Activated B cell treated with CpG ODN at 0.5 μM for 24 hours (primary cell): Measurements from ENCODE around the gene ICE1. TPM values are rescaled to one million over a fixed set of nuclear protein-coding genes. Genes with fewer than 3 reads are reported as not detected.
A peak's percentile ranks its signal among the peaks of the same experiment; 100 is the strongest.
"Not testable (repeated sequence)": the region's sequence is repeated elsewhere in the genome, so short reads cannot be mapped to it uniquely, and the experiment has no call there.

ENCODE experiments used
- ATAC-seq: fragments of 200-7000 bp; cut with Tn5 transposase; one replicate; pipeline ENCODE4 v1.10.0; 2021; ENCODE audit warnings: low read depth, mild to moderate bottlenecking, moderate library complexity
- CTCF ChIA-PET: fragments of 350-600 bp; sonication (Branson Sonifier 250); formaldehyde crosslinking; loops from one replicate; lab custom pipeline; 2021; ENCODE audit warnings: antibody characterized with exemption; lab: Charles Lee
- POLR2A ChIA-PET: fragments of 350-600 bp; sonication (Branson Sonifier 250); formaldehyde crosslinking; loops from one replicate; lab custom pipeline; 2021; ENCODE audit warnings: antibody characterized with exemption; lab: Charles Lee
- DNase-seq: peaks from one replicate; pipeline ENCODE4 v3.0.0; 2022
- H3K27ac Mint-ChIP-seq: one replicate; pipeline ENCODE4 v1.8.0; 2020; ENCODE audit warnings: mixed read lengths
- H3K27me3 Mint-ChIP-seq: one replicate; pipeline ENCODE4 v1.8.0; 2021; ENCODE audit warnings: mixed read lengths
- H3K36me3 Mint-ChIP-seq: one replicate; pipeline ENCODE4 v1.8.0; 2021; ENCODE audit warnings: low read depth, mixed read lengths
- H3K4me1 Mint-ChIP-seq: one replicate; pipeline ENCODE4 v1.8.0; 2021; ENCODE audit warnings: mixed read lengths
- H3K4me3 Mint-ChIP-seq: one replicate; pipeline ENCODE4 v1.8.0; 2020; ENCODE audit warnings: mild to moderate bottlenecking, mixed read lengths
- H3K9me3 Mint-ChIP-seq: one replicate; pipeline ENCODE4 v1.8.0; 2020; ENCODE audit warnings: mixed read lengths
- intact Hi-C: fragments of 100-400 bp; cut with micrococcal nuclease; formaldehyde crosslinking; loops from one replicate; pipeline ENCODE4 v1.15.1; 2024
- total RNA-seq: library from RNA; stranded (reverse); gene quantifications from 2 replicates; pipeline ENCODE4 v1.2.3, GENCODE V29; 2022
- TF ChIP-seq, protein P1 (sequence below): fragments of 200-600 bp; IDR thresholded peaks from one replicate; pipeline ENCODE4 v1.8.0; 2022; ENCODE audit warnings: antibody characterized with exemption, mild to moderate bottlenecking

Gene ICE1
- total RNA-seq, 1 donor from 2014 or later, result 36.8 TPM

DNA sequence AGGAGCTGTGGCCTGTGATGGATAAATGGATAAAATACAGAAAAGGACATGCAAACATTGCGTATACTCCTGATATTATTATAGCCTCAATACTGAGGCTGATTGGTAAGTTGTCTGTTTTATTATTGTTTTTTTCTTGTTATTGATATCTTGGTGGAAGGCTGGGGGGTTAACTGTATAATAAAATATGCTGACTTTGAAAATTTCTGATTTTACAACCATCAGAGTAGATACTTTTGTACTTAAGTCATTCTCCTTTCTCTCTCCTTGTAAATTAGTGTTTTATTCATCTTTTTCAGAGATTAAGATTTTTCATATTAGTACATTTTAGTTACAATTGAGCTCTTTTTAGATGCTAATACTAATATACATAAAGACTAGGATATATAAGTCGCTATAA is 53.5 kb downstream of the ICE1 start:
- H3K27me3 Mint-ChIP-seq, result no peaks in the 10 kb centered on the region
- CTCF ChIA-PET, result no interaction called here
- ATAC-seq (no peak), DNase-seq (no peak)
- POLR2A ChIA-PET, result no interaction called here
- intact Hi-C loops, result no loop called here
- no peak overlapping the region for H3K4me3 Mint-ChIP-seq
- H3K27ac Mint-ChIP-seq, result no peak overlapping the region
- TF ChIP-seq, protein P1, sequence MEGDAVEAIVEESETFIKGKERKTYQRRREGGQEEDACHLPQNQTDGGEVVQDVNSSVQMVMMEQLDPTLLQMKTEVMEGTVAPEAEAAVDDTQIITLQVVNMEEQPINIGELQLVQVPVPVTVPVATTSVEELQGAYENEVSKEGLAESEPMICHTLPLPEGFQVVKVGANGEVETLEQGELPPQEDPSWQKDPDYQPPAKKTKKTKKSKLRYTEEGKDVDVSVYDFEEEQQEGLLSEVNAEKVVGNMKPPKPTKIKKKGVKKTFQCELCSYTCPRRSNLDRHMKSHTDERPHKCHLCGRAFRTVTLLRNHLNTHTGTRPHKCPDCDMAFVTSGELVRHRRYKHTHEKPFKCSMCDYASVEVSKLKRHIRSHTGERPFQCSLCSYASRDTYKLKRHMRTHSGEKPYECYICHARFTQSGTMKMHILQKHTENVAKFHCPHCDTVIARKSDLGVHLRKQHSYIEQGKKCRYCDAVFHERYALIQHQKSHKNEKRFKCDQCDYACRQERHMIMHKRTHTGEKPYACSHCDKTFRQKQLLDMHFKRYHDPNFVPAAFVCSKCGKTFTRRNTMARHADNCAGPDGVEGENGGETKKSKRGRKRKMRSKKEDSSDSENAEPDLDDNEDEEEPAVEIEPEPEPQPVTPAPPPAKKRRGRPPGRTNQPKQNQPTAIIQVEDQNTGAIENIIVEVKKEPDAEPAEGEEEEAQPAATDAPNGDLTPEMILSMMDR, result no peak
- H3K36me3 Mint-ChIP-seq, result peaks cover 59% of the 10 kb centered on the region
- peaks cover 13% of the 10 kb centered on the region for H3K4me1 Mint-ChIP-seq
- H3K9me3 Mint-ChIP-seq, result no peaks in the 10 kb centered on the region

DNA sequence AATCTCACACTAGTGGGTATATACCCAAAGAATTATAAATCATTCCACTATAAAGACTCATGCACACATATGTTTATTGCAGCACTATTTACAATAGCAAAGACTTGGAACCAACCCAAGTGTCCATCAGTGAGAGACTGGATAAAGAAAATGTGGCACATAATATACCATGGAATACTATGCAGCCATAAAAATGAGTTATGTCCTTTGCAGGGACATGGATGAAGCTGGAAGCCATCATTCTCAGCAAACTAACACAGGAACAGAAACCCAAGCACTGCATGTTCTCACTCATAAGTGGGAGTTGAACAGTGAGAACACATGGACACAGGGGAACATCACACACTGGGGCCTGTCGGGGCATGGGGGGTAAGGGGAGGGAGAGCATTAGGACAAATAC is 57.1 kb downstream of the ICE1 start:
- ATAC-seq, CTCF ChIA-PET, H3K27me3 Mint-ChIP-seq, POLR2A ChIA-PET, H3K27ac Mint-ChIP-seq, intact Hi-C loops, DNase-seq, H3K9me3 Mint-ChIP-seq, H3K4me3 Mint-ChIP-seq: not testable (repeated sequence)
- peaks cover 57% of the 10 kb centered on the region for H3K36me3 Mint-ChIP-seq
- peaks cover 21% of the 10 kb centered on the region for H3K4me1 Mint-ChIP-seq

DNA sequence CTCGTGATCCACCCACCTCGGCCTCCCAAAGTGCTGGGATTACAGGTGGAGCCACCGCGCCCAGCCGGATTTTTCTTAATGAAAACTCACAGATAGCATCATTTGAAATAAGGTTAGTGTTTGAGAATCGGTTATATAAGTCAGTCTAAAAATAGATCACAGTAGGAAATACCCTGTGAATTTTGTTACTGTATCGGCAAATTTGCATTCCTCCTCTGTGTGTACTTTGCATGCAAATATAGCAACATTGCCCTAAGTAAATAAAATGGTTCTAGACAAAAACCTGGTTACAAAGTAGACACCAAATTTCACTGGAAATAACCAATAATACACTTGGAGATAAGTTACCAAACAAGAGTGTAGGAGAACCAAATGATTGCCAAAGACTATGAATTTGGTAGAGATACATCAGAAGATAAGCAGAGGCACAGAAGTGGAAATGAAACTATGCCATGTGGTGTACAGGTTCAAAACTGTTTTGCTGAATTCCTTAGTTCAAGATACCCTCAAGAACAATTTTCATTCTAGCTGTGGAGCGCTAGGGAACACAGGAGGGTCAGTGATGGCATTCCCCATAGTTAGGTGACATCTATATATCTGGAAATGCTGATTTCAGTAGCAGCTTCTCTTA is 58.1 kb downstream of the ICE1 start:
- Mint-ChIP-seq H3K9me3 (no peaks in the 10 kb centered on the region), H3K4me3 (no peak overlapping the region), H3K27me3 (no peaks in the 10 kb centered on the region), H3K27ac (peak overlapping the region; percentile 30), H3K4me1 (peaks cover 21% of the 10 kb centered on the region), H3K36me3 (peaks cover 49% of the 10 kb centered on the region)
- ChIA-PET POLR2A (no interaction called here), CTCF (interaction anchor here (0.6 kb wide), 1 partner anchor 72 kb away, joined by 3 read pairs; no protein-coding TSS in a partner anchor)
- TF ChIP-seq, protein P1, result no peak
- ATAC-seq (no peak), DNase-seq (no peak)
- intact Hi-C loops, result no loop called here

DNA sequence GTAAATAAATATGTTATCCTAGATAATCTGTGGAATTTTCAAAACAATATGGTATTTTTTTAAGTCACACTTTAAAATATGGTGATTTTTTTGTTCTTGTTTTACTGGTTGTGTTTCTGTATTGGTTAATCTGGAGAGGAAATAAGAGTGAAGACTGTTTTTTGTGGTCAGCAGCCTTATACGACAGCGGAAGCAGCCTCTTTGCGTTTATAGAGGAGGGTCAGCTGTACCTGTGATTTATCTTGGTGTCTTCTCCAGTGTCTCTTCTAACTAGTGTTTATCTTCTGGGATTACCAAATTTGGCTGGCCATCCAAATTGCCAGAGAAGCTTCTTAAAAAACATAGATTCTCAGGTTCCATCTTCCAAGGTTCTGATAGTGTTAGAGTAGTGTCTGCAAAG is 58.7 kb downstream of the ICE1 start:
- no peak for DNase-seq
- TF ChIP-seq, protein P1, result no peak
- no peaks in the 10 kb centered on the region for H3K9me3 Mint-ChIP-seq
- ChIA-PET CTCF (interaction anchor here (0.6 kb wide), 1 partner anchor 71 kb away, joined by 3 read pairs; no protein-coding TSS in a partner anchor), POLR2A (no interaction called here)
- H3K27ac Mint-ChIP-seq, result peak overlapping the region; percentile 37
- H3K27me3 Mint-ChIP-seq, result no peaks in the 10 kb centered on the region
- H3K36me3 Mint-ChIP-seq, result peaks cover 49% of the 10 kb centered on the region
- no peak overlapping the region for H3K4me3 Mint-ChIP-seq
- peaks cover 21% of the 10 kb centered on the region for H3K4me1 Mint-ChIP-seq
- no peak for ATAC-seq
- intact Hi-C loops, result no loop called here

DNA sequence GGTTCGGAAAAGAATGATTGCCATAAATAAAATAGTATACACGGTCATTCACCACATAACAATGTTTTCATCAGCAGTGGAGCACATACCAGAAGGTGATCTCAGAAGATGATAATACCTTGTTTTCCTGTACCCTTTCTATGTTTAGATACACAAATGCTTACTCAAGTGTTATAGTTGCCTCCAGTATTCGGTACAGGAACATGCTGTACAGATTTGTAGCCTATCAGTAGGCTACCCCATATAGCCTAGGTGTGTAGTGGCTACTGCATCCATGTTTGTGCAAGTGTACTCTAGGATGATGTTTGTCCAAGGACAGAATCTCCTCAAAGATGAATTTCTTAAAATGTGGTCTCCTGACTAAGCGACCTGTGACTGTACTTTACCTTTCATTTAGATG is 59.2 kb downstream of the ICE1 start:
- no peaks in the 10 kb centered on the region for H3K27me3 Mint-ChIP-seq
- ATAC-seq (no peak), DNase-seq (no peak)
- CTCF ChIA-PET, result no interaction called here
- peaks cover 46% of the 10 kb centered on the region for H3K36me3 Mint-ChIP-seq
- H3K27ac Mint-ChIP-seq, result no peak overlapping the region
- no peaks in the 10 kb centered on the region for H3K9me3 Mint-ChIP-seq
- intact Hi-C loops, result no loop called here
- TF ChIP-seq, protein P1, result no peak
- H3K4me3 Mint-ChIP-seq, result no peak overlapping the region
- POLR2A ChIA-PET, result no interaction called here
- H3K4me1 Mint-ChIP-seq, result peaks cover 21% of the 10 kb centered on the region
